ENCODE measurements around the gene PANX1. TPM values are rescaled to one million over a fixed set of nuclear protein-coding genes. Genes with fewer than 3 reads are reported as not detected.

PANX1 gene
- total RNA-seq, 1 experiment from 2014 or later: 37.5 TPM

DNA sequence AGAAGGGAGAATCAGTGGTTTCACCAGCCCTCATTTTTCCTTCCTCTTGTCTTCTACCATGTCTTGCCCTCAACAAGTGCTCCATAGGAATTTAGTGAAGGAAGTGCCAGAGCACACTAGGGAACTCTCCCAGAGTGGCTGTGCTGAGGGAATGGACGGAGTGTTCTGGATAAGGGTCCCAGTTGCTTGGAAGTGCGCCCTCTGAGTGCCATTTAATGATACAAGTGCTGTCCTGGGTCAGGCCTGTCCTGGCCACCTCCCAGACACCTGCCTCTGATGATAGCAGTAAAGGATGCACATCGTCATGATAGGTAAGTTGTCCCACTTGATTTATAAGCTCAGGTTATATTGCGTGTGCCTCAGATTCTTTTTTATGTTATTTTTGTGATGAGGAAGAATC is 5.1 kb downstream of the PANX1 start:
- no peak overlapping the region for H2BK5ac ChIP-seq (ENCODE audit: insufficient read length, low read length)
- H2BK15ac ChIP-seq (ENCODE audit: low read depth, low read length): no peak overlapping the region
- peaks cover 12% of the 10 kb centered on the region; the same call in 1 of the 2 replicates for H3K4me1 ChIP-seq (ENCODE audit: insufficient read depth, low read length)
- H3K27ac ChIP-seq (ENCODE audit: insufficient read length, low read depth, low read length): no peak overlapping the region
- H3K27me3 Mint-ChIP-seq (ENCODE audit: low read depth): no peaks in the 10 kb centered on the region
- H3K14ac ChIP-seq (ENCODE audit: insufficient read depth, low read length): no peak overlapping the region
- H4K20me1 ChIP-seq (ENCODE audit: control insufficient read depth, insufficient read depth, insufficient read length): no peaks in the 10 kb centered on the region
- WGBS (ENCODE audit: extremely low coverage, insufficient read length, low lambda C conversion rate): no CpG with 5 or more reads among the region's 4 CpGs
- H3K4me2 ChIP-seq (ENCODE audit: insufficient read depth, insufficient read length, low read length): no peak overlapping the region
- H3K79me1 ChIP-seq (ENCODE audit: insufficient read depth, low read depth, low read length, poor library complexity, severe bottlenecking): peaks cover 4% of the 10 kb centered on the region
- peaks cover 14% of the 10 kb centered on the region for H3K23me2 ChIP-seq (ENCODE audit: insufficient read length, low read depth, low read length, poor library complexity, severe bottlenecking)
- peak overlapping the region; percentile 4 to 15; a peak in 3 of 5 replicates for H3K4me3 Mint-ChIP-seq
- peaks cover 45 to 47% of the 10 kb centered on the region in 2 experiments for H3K4me1 Mint-ChIP-seq
- H3K56ac ChIP-seq (ENCODE audit: insufficient read length, low read depth, low read length): no peak overlapping the region
- H3K4ac ChIP-seq (ENCODE audit: low read depth, low read length): no peak overlapping the region
- no peak overlapping the region for H2BK120ac ChIP-seq (ENCODE audit: low read depth, low read length, poor library complexity, severe bottlenecking)
- no peak overlapping the region for H2BK12ac ChIP-seq (ENCODE audit: insufficient read length, low read depth, low read length)
- no peak overlapping the region for H2AK5ac ChIP-seq (ENCODE audit: insufficient read length, low read length)
- no peak overlapping the region for H4K8ac ChIP-seq (replicated peaks; ENCODE audit: insufficient read length, low read depth, low read length)
- H2AFZ ChIP-seq (ENCODE audit: low read length): no peak overlapping the region
- no peak overlapping the region for H3T11ph ChIP-seq (ENCODE audit: low read length)
- H3K9me3 Mint-ChIP-seq: no peaks in the 10 kb centered on the region; a peak in 1 of 5 replicates
- peak overlapping the region in 2 of 3 experiments; percentile 6 to 14; a peak in 1 of 7 replicates for H3K27ac Mint-ChIP-seq
- no peak overlapping the region for H3K18ac ChIP-seq (ENCODE audit: insufficient read length, low read depth, low read length)
- H4K91ac ChIP-seq (ENCODE audit: insufficient read length, low read depth, low read length): no peak overlapping the region
- H3K23ac ChIP-seq (ENCODE audit: insufficient read length, low read depth, low read length): no peak overlapping the region
- H3K79me2 ChIP-seq (ENCODE audit: insufficient read depth, low read length): peaks cover 69% of the 10 kb centered on the region
- no peak overlapping the region for H3K9ac ChIP-seq (ENCODE audit: extremely low read depth, insufficient read length, low read length)
- no peaks in the 10 kb centered on the region for H3K9me3 ChIP-seq (ENCODE audit: control insufficient read depth, low read depth, low read length)
- TF ChIP-seq, protein P1, sequence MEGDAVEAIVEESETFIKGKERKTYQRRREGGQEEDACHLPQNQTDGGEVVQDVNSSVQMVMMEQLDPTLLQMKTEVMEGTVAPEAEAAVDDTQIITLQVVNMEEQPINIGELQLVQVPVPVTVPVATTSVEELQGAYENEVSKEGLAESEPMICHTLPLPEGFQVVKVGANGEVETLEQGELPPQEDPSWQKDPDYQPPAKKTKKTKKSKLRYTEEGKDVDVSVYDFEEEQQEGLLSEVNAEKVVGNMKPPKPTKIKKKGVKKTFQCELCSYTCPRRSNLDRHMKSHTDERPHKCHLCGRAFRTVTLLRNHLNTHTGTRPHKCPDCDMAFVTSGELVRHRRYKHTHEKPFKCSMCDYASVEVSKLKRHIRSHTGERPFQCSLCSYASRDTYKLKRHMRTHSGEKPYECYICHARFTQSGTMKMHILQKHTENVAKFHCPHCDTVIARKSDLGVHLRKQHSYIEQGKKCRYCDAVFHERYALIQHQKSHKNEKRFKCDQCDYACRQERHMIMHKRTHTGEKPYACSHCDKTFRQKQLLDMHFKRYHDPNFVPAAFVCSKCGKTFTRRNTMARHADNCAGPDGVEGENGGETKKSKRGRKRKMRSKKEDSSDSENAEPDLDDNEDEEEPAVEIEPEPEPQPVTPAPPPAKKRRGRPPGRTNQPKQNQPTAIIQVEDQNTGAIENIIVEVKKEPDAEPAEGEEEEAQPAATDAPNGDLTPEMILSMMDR (conservative IDR thresholded peaks at IDR 0.05): no peak
- H4K5ac ChIP-seq (ENCODE audit: insufficient read length, low read depth, low read length): no peak overlapping the region
- DNase-seq: no peak
- no peak overlapping the region for H2BK20ac ChIP-seq (ENCODE audit: low read depth, low read length, poor library complexity, severe bottlenecking)
- H3K36me3 Mint-ChIP-seq (ENCODE audit: insufficient read depth in 1 of 3, low read depth in 3 of 3): peaks cover 6 to 14% (median 12%) of the 10 kb centered on the region in 3 experiments; a peak in 6 of 7 replicates
- H3K27me3 ChIP-seq (ENCODE audit: insufficient read depth, low read length): no peaks in the 10 kb centered on the region

Measured in H9 (cell line).